ENCODE measurements around the gene PSKH1. TPM values are rescaled to one million over a fixed set of nuclear protein-coding genes. Genes with fewer than 3 reads are reported as not detected.

Gene PSKH1
- total and polyA plus RNA-seq, 2 experiments from 2014 or later = 29.2 to 44.6 TPM

GRCh38 chr16:67879462-67879861 is 13.6 kb upstream of the PSKH1 start:
- 95% methylated on average over 12 of the region's 12 CpGs for WGBS (ENCODE audit: low lambda C conversion rate, missing lambda C conversion rate)
- H3K79me2 ChIP-seq = peaks cover 25% of the 10 kb centered on the region
- H2AFZ ChIP-seq = no peak overlapping the region
- H3K4me3 ChIP-seq = no peak overlapping the region
- TF ChIP-seq EZH2phosphoT487 (IDR thresholded peaks at IDR 0.05; ENCODE audit: low read depth, severe bottlenecking, unreplicated experiment) (no peak), EZH2 (IDR thresholded peaks at IDR 0.05; ENCODE audit: borderline replicate concordance) (no peak), CTCF (IDR thresholded peaks at IDR 0.05; ENCODE audit: poor library complexity) (no peak)
- H3K4me1 ChIP-seq (ENCODE audit: insufficient read depth) = peaks cover 8% of the 10 kb centered on the region
- no peaks in the 10 kb centered on the region for H3K9me2 ChIP-seq (replicated peaks; ENCODE audit: insufficient read depth)
- no peak for DNase-seq (ENCODE audit: low spot score)
- no peaks in the 10 kb centered on the region for H3K36me3 ChIP-seq (replicated peaks; ENCODE audit: insufficient read depth, low read depth)
- no peak overlapping the region for H3K4me2 ChIP-seq
- no peak overlapping the region for H3K27ac ChIP-seq
- H3K27me3 ChIP-seq = no peaks in the 10 kb centered on the region
- H4K20me1 ChIP-seq (ENCODE audit: insufficient read depth, poor library complexity, severe bottlenecking) = peaks cover 9% of the 10 kb centered on the region
- no peaks in the 10 kb centered on the region for H3K9me3 ChIP-seq (ENCODE audit: low read depth)

GRCh38 chr16:67879936-67880335 is 13.1 kb upstream of the PSKH1 start:
- Histone ChIP-seq H3K9me2 (replicated peaks; ENCODE audit: insufficient read depth) (no peaks in the 10 kb centered on the region), H3K36me3 (replicated peaks; ENCODE audit: insufficient read depth, low read depth) (no peaks in the 10 kb centered on the region), H3K4me1 (ENCODE audit: insufficient read depth) (peaks cover 3% of the 10 kb centered on the region), H3K27ac (no peak overlapping the region), H3K9me3 (ENCODE audit: low read depth) (no peaks in the 10 kb centered on the region), H3K4me3 (no peak overlapping the region), H3K79me2 (peaks cover 20% of the 10 kb centered on the region), H3K4me2 (no peak overlapping the region), H2AFZ (no peak overlapping the region), H4K20me1 (ENCODE audit: insufficient read depth, poor library complexity, severe bottlenecking) (peaks cover 4% of the 10 kb centered on the region), H3K27me3 (no peaks in the 10 kb centered on the region)
- TF ChIP-seq CTCF (IDR thresholded peaks at IDR 0.05; ENCODE audit: poor library complexity) (no peak), EZH2 (IDR thresholded peaks at IDR 0.05; ENCODE audit: borderline replicate concordance) (no peak), EZH2phosphoT487 (IDR thresholded peaks at IDR 0.05; ENCODE audit: low read depth, severe bottlenecking, unreplicated experiment) (no peak)
- DNase-seq (ENCODE audit: low spot score) = no peak
- WGBS (ENCODE audit: low lambda C conversion rate, missing lambda C conversion rate) = 91% methylated on average over 5 of the region's 5 CpGs

GRCh38 chr16:67880584-67880983 is 12.5 kb upstream of the PSKH1 start:
- Histone ChIP-seq H3K4me3 (no peak overlapping the region), H3K27ac (no peak overlapping the region), H2AFZ (no peak overlapping the region), H3K79me2 (peaks cover 13% of the 10 kb centered on the region), H3K36me3 (replicated peaks; ENCODE audit: insufficient read depth, low read depth) (no peaks in the 10 kb centered on the region), H3K9me3 (ENCODE audit: low read depth) (no peaks in the 10 kb centered on the region), H3K4me2 (no peak overlapping the region), H4K20me1 (ENCODE audit: insufficient read depth, poor library complexity, severe bottlenecking) (no peaks in the 10 kb centered on the region), H3K4me1 (ENCODE audit: insufficient read depth) (peaks cover 3% of the 10 kb centered on the region), H3K27me3 (no peaks in the 10 kb centered on the region), H3K9me2 (replicated peaks; ENCODE audit: insufficient read depth) (no peaks in the 10 kb centered on the region)
- 97% methylated on average over 13 of the region's 13 CpGs for WGBS (ENCODE audit: low lambda C conversion rate, missing lambda C conversion rate)
- TF ChIP-seq CTCF (IDR thresholded peaks at IDR 0.05; ENCODE audit: poor library complexity) = no peak
- no peak for DNase-seq (ENCODE audit: low spot score)

GRCh38 chr16:67881621-67882161 is 11.4 kb upstream of the PSKH1 start:
- peaks cover 3% of the 10 kb centered on the region for H3K4me1 ChIP-seq (ENCODE audit: insufficient read depth)
- TF ChIP-seq CTCF (IDR thresholded peaks at IDR 0.05; ENCODE audit: poor library complexity) (no peak), EZH2phosphoT487 (IDR thresholded peaks at IDR 0.05; ENCODE audit: low read depth, severe bottlenecking, unreplicated experiment) (no peak), EZH2 (IDR thresholded peaks at IDR 0.05; ENCODE audit: borderline replicate concordance) (no peak)
- H3K4me2 ChIP-seq = no peak overlapping the region
- no peaks in the 10 kb centered on the region for H3K9me2 ChIP-seq (replicated peaks; ENCODE audit: insufficient read depth)
- H3K36me3 ChIP-seq (replicated peaks; ENCODE audit: insufficient read depth, low read depth) = no peaks in the 10 kb centered on the region
- peaks cover 2% of the 10 kb centered on the region for H3K79me2 ChIP-seq
- no peaks in the 10 kb centered on the region for H4K20me1 ChIP-seq (ENCODE audit: insufficient read depth, poor library complexity, severe bottlenecking)
- no peaks in the 10 kb centered on the region for H3K27me3 ChIP-seq
- H3K27ac ChIP-seq = no peak overlapping the region
- H2AFZ ChIP-seq = no peak overlapping the region
- no peaks in the 10 kb centered on the region for H3K9me3 ChIP-seq (ENCODE audit: low read depth)
- DNase-seq (ENCODE audit: low spot score) = no peak
- 94% methylated on average over 20 of the region's 21 CpGs for WGBS (ENCODE audit: low lambda C conversion rate, missing lambda C conversion rate)
- H3K4me3 ChIP-seq = no peak overlapping the region
